LNCaP clone FGC (cell line): Measurements from ENCODE around the gene MRPL3.

Experiments
- DNase-seq: peaks from one replicate; pipeline ENCODE4 v3.0.0-alpha.2; 2011; ENCODE audit warnings: low read depth
- H3K4me3 ChIP-seq: 2 replicates; pipeline ENCODE4 v1.5.1; 2011; ENCODE audit warnings: mild to moderate bottlenecking, low read depth, low read length, control low read depth
- TF ChIP-seq, protein P1 (sequence below): IDR thresholded peaks from 2 replicates; pipeline ENCODE4 v1.5.1; 2012; ENCODE audit warnings: mild to moderate bottlenecking; ENCODE audit not compliant: control insufficient read depth, insufficient read depth; ENCODE audit errors: extremely low read depth

MRPL3 gene

GRCh38 chr3:131431754-131432153 is 71.0 kb downstream of the MRPL3 start:
- H3K4me3 ChIP-seq = no peak overlapping the region
- TF ChIP-seq, protein P1, sequence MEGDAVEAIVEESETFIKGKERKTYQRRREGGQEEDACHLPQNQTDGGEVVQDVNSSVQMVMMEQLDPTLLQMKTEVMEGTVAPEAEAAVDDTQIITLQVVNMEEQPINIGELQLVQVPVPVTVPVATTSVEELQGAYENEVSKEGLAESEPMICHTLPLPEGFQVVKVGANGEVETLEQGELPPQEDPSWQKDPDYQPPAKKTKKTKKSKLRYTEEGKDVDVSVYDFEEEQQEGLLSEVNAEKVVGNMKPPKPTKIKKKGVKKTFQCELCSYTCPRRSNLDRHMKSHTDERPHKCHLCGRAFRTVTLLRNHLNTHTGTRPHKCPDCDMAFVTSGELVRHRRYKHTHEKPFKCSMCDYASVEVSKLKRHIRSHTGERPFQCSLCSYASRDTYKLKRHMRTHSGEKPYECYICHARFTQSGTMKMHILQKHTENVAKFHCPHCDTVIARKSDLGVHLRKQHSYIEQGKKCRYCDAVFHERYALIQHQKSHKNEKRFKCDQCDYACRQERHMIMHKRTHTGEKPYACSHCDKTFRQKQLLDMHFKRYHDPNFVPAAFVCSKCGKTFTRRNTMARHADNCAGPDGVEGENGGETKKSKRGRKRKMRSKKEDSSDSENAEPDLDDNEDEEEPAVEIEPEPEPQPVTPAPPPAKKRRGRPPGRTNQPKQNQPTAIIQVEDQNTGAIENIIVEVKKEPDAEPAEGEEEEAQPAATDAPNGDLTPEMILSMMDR = no peak
- DNase-seq = no peak

- DNase-seq = no peak
- H3K4me3 ChIP-seq = no peak overlapping the region
- TF ChIP-seq, protein P1 = no peak
Observed at GRCh38 chr3:131427226-131427625, 75.5 kb downstream of the MRPL3 start.

GRCh38 chr3:131421957-131422498 is 80.7 kb downstream of the MRPL3 start:
- no peak overlapping the region for H3K4me3 ChIP-seq
- TF ChIP-seq, protein P1 = no peak
- peak; percentile 66 for DNase-seq

DNA sequence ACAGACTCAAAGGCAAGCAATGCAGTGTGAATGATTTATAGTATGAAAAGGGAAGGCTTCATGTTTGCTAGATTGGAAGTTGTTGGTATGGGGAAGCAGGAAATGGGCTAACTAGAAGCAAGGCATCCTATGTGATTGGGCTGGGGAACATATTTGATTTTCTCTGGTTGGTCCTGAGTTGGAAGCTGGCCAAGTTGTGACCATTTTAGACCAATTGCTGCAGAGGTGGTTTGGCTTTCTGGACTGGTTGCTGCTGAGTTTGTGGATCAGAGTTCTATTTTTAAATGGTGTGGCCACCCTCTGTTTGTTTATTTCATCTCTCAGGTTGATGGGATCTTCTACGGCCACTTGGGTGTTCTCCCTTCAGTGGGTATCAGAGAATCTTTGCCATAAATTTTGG is 81.5 kb downstream of the MRPL3 start:
- TF ChIP-seq, protein P1 = no peak
- DNase-seq = no peak
- H3K4me3 ChIP-seq = no peak overlapping the region

- TF ChIP-seq, protein P1 = no peak
- no peak for DNase-seq
- no peak overlapping the region for H3K4me3 ChIP-seq
Observed at GRCh38 chr3:131417751-131418150, 85.0 kb downstream of the MRPL3 start.
